Measurements from ENCODE around the gene HERC6.
A peak's percentile ranks its signal among the peaks of the same experiment; 100 is the strongest.

HERC6 gene

DNA sequence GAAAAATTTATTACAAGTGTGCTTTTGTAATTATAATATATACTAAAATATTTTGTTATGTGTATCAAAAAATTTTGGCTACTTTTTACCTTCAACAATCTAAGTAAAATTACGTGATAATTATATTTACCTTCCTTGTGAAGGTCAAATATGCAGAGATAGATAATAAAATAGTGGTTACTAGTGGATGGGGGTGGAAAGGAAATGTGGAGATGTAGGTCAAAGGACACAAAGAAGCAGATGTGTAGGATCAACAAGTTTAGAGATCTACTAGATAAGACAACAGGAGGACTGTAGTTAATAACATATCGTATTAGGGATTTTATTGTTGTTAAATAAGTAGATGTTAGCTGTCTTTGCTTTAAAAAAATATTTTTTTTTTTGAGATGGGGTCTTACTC, 99.6 kb downstream of the HERC6 start:
- TF ChIP-seq PAX5 (IDR thresholded peaks at IDR 0.05; ENCODE audit: insufficient read depth, low read length, severe bottlenecking) = no peak
- TF ChIP-seq POLR2A (IDR thresholded peaks at IDR 0.05; ENCODE audit: low read depth, low read length) = no peak
- TF ChIP-seq TAF1 (IDR thresholded peaks at IDR 0.05; ENCODE audit: low read depth, low read length) = no peak
- TF ChIP-seq POU2F2 (IDR thresholded peaks at IDR 0.05; ENCODE audit: low read depth, low read length) = no peak
- no peak for TF ChIP-seq POLR2AphosphoS5 (IDR thresholded peaks at IDR 0.05; ENCODE audit: low read depth, low read length)
- TF ChIP-seq SPI1 (IDR thresholded peaks at IDR 0.05; ENCODE audit: low read depth, low read length) = no peak
- DNase-seq (ENCODE audit: insufficient read length, low spot score) (no peak), FAIRE-seq (no peak)

DNA sequence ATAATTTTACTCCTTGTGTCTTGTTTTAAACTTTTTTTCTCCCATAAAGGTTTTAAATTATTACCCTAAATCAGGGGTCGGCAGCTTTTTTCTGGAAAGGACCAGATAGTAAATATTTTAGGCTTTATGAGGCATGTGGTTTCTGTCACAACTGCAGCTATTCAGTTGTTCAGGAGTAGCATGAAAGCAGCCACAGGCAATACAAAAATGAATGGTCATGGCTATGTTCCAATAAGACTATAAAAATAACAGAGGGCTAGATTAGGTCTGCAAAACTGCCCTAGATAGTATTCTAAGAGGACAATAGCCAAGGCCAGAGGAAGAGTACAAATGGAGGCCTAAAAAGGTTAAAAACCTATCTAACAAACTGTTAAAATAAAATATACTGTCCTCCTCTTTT, 102.9 kb downstream of the HERC6 start:
- DNase-seq (ENCODE audit: insufficient read length, low spot score) (no peak), FAIRE-seq (no peak)
- TF ChIP-seq PAX5 (IDR thresholded peaks at IDR 0.05; ENCODE audit: insufficient read depth, low read length, severe bottlenecking) (no peak), POU2F2 (IDR thresholded peaks at IDR 0.05; ENCODE audit: low read depth, low read length) (no peak), POLR2A (IDR thresholded peaks at IDR 0.05; ENCODE audit: low read depth, low read length) (no peak), POLR2AphosphoS5 (IDR thresholded peaks at IDR 0.05; ENCODE audit: low read depth, low read length) (no peak), TAF1 (IDR thresholded peaks at IDR 0.05; ENCODE audit: low read depth, low read length) (no peak), SPI1 (IDR thresholded peaks at IDR 0.05; ENCODE audit: low read depth, low read length) (no peak)

DNA sequence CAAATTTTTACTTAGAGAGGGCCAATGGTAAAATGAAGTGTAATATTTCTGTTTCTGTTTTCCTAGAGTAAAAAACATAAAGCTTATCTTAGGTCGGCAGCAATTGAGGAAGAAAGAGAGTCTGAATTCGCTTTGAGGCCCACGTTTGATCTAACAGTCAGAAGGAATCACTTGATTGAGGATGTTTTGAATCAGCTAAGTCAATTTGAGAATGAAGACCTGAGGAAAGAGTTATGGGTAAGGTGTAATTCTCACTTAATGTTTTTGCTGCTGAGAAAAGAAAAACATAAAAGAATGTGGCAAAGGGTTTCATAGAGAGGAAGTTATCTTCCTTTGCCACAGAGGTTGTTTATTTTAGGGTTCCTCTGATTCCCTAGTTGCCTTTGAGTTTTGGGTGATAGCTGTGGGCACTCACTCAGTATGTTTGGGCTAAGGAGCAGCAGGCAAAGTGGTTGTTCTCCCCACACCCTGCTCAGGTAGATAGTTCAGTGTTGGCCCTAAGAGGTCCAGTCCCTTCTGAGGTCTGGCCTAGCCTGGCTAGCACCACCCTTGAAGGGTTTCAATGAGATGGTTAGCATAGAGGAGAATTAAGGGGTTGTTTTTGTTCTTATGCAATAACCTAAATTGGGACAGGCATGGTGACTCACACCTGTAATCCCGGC, 110.6 kb downstream of the HERC6 start:
- no peak for DNase-seq (ENCODE audit: insufficient read length, low spot score)
- peak; percentile 33 for FAIRE-seq
- TF ChIP-seq PAX5 (IDR thresholded peaks at IDR 0.05; ENCODE audit: insufficient read depth, low read length, severe bottlenecking) = no peak
